IPS-18a (cell line): ENCODE results near the gene SEPTIN7.

Experiments used
- H3K27ac ChIP-seq: one replicate; pipeline ENCODE4 v1.5.1; 2013; ENCODE audit warnings: low read length
- H3K27me3 ChIP-seq: one replicate; pipeline ENCODE4 v1.6.1; 2013; ENCODE audit warnings: mild to moderate bottlenecking, low read length; ENCODE audit not compliant: control insufficient read depth, insufficient read depth
- H3K36me3 ChIP-seq: one replicate; pipeline ENCODE4 v1.6.1; 2013; ENCODE audit warnings: low read depth, low read length; ENCODE audit not compliant: control insufficient read depth
- H3K4me1 ChIP-seq: one replicate; pipeline ENCODE4 v1.6.1; 2013; ENCODE audit warnings: low read depth, low read length; ENCODE audit not compliant: control insufficient read depth
- H3K4me3 ChIP-seq: one replicate; pipeline ENCODE4 v1.5.1; 2013; ENCODE audit warnings: low read length
- H3K9ac ChIP-seq: one replicate; pipeline ENCODE4 v1.6.1; 2013; ENCODE audit warnings: mild to moderate bottlenecking, low read length, moderate library complexity
- H3K9me3 ChIP-seq: one replicate; pipeline ENCODE4 v1.6.1; 2013; ENCODE audit warnings: low read depth, low read length; ENCODE audit not compliant: control insufficient read depth

SEPTIN7 gene

GRCh38 chr7:35848725-35849124, 47.9 kb downstream of the SEPTIN7 start:
- peaks cover 6% of the 10 kb centered on the region for H3K36me3 ChIP-seq
- no peaks in the 10 kb centered on the region for H3K9me3 ChIP-seq
- H3K4me1 ChIP-seq: peaks cover 4% of the 10 kb centered on the region

GRCh38 chr7:35849158-35849831, 48.4 kb downstream of the SEPTIN7 start:
- no peak overlapping the region for H3K27ac ChIP-seq
- H3K36me3 ChIP-seq: peaks cover 6% of the 10 kb centered on the region

More at GRCh38 chr7:35848725-35849124, 47.9 kb downstream of the SEPTIN7 start:
- Histone ChIP-seq H3K27me3 (no peaks in the 10 kb centered on the region), H3K27ac (no peak overlapping the region), H3K9ac (no peak overlapping the region), H3K4me3 (no peak overlapping the region)

GRCh38 chr7:35849954-35850353, 49.1 kb downstream of the SEPTIN7 start:
- Histone ChIP-seq H3K27ac (no peak overlapping the region), H3K9me3 (no peaks in the 10 kb centered on the region), H3K4me3 (no peak overlapping the region), H3K27me3 (no peaks in the 10 kb centered on the region), H3K9ac (no peak overlapping the region), H3K4me1 (peaks cover 4% of the 10 kb centered on the region), H3K36me3 (peaks cover 6% of the 10 kb centered on the region)

More at GRCh38 chr7:35849158-35849831, 48.4 kb downstream of the SEPTIN7 start:
- H3K4me1 ChIP-seq: peaks cover 4% of the 10 kb centered on the region
- H3K27me3 ChIP-seq: no peaks in the 10 kb centered on the region
- no peak overlapping the region for H3K9ac ChIP-seq
- H3K9me3 ChIP-seq: no peaks in the 10 kb centered on the region
- no peak overlapping the region for H3K4me3 ChIP-seq
